NCI-H187 treated with DMSO at 0.1 percent for 48 hours (cell line): ENCODE data around the gene KLF17.
A peak's percentile ranks its signal among the peaks of the same experiment; 100 is the strongest.

ENCODE experiments used
- DNase-seq: peaks from one replicate; lab custom pipeline; 2025; lab: John Stamatoyannopoulos, UW

Gene KLF17

GRCh38 chr1:44118682-44119081 lies at the start of gene KLF17:
KLF17 (plus strand) TSS chr1:44118821; CDS start chr1:44118908, 87 bp downstream.
- no peak for DNase-seq

GRCh38 chr1:44071461-44071860 lies 47.2 kb upstream of the KLF17 start:
- no peak for DNase-seq

- DNase-seq, result no peak
These were observed 46.4 kb upstream of the KLF17 start for GRCh38 chr1:44072204-44072603.

- no peak for DNase-seq
These were observed 45.8 kb upstream of the KLF17 start for GRCh38 chr1:44072821-44073220.

- no peak for DNase-seq
These were observed 45.1 kb upstream of the KLF17 start for GRCh38 chr1:44073528-44073927.

- no peak for DNase-seq
These were observed 44.2 kb upstream of the KLF17 start for GRCh38 chr1:44074415-44074814.

GRCh38 chr1:44076066-44076465 lies 42.6 kb upstream of the KLF17 start:
- DNase-seq, result no peak

- DNase-seq, result no peak
These were observed 41.2 kb upstream of the KLF17 start for GRCh38 chr1:44077421-44077820.

- no peak for DNase-seq
These were observed 40.5 kb upstream of the KLF17 start for GRCh38 chr1:44078104-44078503.

- DNase-seq, result no peak
These were observed 39.1 kb upstream of the KLF17 start for GRCh38 chr1:44079566-44079965.

- no peak for DNase-seq
These were observed 33.5 kb upstream of the KLF17 start for GRCh38 chr1:44084998-44085675.

GRCh38 chr1:44086692-44087474 lies 31.7 kb upstream of the KLF17 start:
- DNase-seq, result peak; percentile 42

- DNase-seq, result no peak
These were observed 29.1 kb upstream of the KLF17 start for GRCh38 chr1:44089371-44090048.

GRCh38 chr1:44090429-44091252 lies 28.0 kb upstream of the KLF17 start:
- no peak for DNase-seq

- DNase-seq, result no peak
These were observed 24.6 kb upstream of the KLF17 start for GRCh38 chr1:44094047-44094446.

GRCh38 chr1:44100183-44100868 lies 18.3 kb upstream of the KLF17 start:
- no peak for DNase-seq

GRCh38 chr1:44101328-44101727 lies 17.3 kb upstream of the KLF17 start:
- DNase-seq, result no peak

- no peak for DNase-seq
These were observed 15.1 kb upstream of the KLF17 start for GRCh38 chr1:44103270-44104131.

- DNase-seq, result no peak
These were observed 12.8 kb upstream of the KLF17 start for GRCh38 chr1:44105810-44106209.

GRCh38 chr1:44108241-44108640 lies 10.4 kb upstream of the KLF17 start:
- no peak for DNase-seq

GRCh38 chr1:44108971-44109370 lies 9.7 kb upstream of the KLF17 start:
- DNase-seq, result no peak
